Tongue (tissue), 2 donors: Measurements from ENCODE around the gene PUS10. TPM values are rescaled to one million over a fixed set of nuclear protein-coding genes. Genes with fewer than 3 reads are reported as not detected.
"Not testable (repeated sequence)": the region's sequence is repeated elsewhere in the genome, so short reads cannot be mapped to it uniquely, and the experiment has no call there.

Experiments used
- DNase-seq: peaks from one replicate; pipeline ENCODE4 v3.0.0-alpha.2; 2015
- total RNA-seq: library from RNA; depleted of rRNA; stranded (reverse); fragments of >200 nt; gene quantifications from one replicate; pipeline ENCODE4 v1.2.3, GENCODE V29; 2014

PUS10 gene
- total RNA-seq, 1 donor from 2014 or later = 8.2 TPM

DNA sequence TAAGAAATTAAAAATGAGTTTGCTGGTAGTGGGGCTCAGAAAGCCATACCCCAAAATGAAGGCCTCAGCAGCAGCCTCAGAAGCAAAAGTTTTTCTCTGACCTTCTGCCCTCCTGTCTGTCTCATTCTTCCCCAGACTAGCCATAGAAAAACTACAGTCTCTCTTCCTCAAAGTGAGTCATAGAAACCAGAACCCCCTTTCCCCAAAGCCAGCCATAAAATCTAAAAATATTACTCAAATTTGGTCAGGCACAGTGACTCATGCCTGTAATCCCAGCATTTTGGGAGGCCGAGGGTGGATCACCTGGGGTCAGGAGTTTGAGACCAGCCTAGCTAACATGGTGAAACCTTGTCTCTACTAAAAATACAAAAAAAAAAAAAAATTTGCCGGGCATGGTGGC is 5.8 kb downstream of the PUS10 start:
- DNase-seq = not testable (repeated sequence)

- DNase-seq = no peak
Measured at GRCh38 chr2:61011678-61012077, 6.4 kb downstream of the PUS10 start.

GRCh38 chr2:61009355-61009754 is 8.7 kb downstream of the PUS10 start:
- DNase-seq = no peak

- DNase-seq = no peak
Measured at GRCh38 chr2:61006486-61007105, 11.5 kb downstream of the PUS10 start.

DNA sequence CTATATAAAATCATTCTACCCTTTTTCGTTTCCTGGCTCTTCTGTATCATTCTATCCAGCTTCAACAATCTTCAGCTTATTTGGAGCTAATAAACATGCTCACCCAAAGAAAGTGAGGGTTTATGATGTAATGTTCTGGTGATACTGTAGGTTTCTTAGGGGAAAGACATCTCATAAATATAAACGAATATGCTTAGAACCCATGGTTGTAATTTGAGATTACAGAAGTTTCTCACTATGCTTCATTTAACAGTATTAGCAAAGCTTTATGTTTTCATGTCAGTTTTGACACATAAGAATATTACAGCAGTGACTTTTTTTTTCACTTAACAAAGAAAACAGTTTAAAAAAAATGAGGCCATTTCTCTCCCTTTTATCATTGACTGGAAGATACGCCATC is 12.3 kb downstream of the PUS10 start:
- DNase-seq = no peak

DNA sequence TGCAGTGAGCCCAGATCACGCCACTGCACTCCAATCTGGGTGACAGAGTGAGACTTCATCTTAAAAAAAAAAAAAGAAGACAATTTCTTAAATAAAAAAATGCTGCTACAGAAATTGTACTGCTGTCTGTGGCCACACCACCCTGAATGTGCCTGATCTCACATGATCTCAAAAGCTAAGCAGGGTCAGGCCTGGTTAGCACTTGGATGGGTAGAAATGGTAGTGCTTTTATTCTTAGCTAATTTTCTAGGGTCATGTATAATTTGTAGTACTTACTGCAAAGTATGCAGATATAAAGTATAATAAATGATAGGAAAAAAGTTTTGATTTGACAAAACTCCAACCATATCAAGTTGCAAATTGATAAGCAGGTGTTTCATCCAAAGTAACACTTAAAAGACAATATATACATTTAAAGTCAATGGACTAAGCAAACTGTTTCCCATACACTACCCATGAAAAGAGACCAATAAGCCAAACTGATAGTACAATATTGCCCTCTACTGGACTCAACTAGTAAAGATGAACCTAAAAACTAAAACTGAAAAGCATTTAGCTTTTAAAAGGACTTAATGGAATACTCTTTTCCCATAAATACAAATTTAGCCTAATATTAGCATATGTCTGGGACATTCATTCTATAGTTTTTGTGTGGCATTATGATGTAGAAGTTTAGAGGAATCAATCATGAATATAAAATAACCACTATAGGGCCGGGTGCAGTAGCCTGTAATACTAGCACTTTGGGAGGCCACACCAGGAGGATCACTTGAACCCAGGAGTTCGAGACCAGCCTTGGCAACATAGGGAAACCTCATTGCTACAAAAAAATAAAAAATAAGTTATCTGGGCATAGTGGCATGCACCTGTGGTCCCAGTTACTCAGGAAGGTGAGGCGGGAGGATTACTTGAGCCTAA is 19.2 kb downstream of the PUS10 start:
- peak; percentile 72 for DNase-seq

DNA sequence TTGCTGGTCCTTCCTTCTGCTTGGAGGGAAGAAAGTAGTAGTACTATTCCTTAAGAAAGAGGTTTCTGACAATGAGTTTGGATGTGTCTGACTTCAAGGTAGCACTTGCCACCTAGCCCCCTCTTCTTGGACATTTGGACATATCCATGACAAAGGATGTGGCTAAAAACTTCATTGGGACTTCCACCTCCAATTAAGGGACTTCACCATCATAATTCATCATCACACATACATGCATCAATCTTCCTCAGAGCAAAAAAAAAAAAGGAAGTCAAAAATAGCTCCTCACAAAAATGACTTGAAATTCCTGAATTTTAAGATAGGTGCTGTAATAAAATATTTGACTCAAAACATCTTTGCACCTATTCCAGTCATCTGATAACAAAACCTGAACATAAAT is 23.9 kb downstream of the PUS10 start:
- DNase-seq = no peak

DNA sequence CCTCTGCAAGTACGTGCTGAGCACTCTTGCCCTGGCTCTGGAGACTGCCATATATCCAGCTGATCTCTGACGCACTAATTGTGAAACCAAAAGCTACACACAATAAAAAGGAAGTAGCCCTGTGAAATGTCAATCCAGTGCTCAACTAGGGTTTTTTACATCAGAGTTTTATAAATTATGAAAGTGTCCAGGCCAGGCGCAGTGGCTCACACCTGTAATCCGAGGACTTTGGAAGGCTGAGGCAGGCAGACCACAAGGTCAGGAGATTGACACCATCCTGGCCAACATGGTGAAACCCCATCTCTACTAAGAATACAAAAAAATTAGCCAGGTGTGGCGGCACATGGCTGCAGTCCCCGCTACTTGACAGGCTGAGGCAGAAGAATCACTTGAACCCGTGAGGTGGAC is 25.1 kb downstream of the PUS10 start:
- peak; percentile 12 for DNase-seq

- DNase-seq = no peak
Measured at GRCh38 chr2:60991644-60992043, 26.4 kb downstream of the PUS10 start.

DNA sequence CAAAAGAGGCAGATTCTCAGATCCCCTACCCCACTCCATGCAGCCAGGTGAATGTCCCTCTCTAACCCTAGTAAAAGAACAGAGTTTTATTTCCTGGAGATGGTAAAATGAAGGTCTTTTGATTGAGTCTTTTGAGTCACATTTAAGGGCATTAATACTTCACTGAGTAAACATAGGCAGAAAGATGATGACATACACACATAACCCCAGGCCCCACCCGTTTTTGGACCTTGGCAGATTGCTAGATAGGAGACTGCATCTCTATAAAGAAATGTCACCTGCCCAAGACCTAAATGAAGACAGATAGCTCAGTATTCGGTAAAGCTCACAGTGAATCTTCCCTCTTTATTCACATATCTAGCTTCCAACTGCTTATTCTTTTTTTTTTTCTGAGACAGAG is 28.8 kb downstream of the PUS10 start:
- DNase-seq = no peak

GRCh38 chr2:60987656-60988055 is 30.4 kb downstream of the PUS10 start:
- not testable (repeated sequence) for DNase-seq

DNA sequence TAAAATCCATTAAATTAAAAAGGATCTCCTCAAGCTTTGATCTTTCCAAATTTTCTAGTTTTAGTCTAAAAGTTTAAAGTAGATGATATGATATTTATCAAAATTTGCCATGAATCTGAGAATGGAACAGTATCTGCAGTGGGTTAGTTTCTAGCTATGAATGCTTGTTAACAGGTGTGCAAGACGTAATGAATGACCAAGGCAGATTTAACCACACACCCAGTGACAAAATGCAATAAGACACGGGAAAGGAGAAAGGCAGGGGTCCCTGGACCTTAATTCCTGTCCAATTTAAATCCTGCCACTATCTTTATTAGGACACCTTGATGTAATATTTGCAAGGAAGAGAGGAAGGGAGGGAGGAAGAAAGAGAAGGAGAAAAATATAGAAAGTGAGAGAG is 31.0 kb downstream of the PUS10 start:
- DNase-seq = no peak

DNA sequence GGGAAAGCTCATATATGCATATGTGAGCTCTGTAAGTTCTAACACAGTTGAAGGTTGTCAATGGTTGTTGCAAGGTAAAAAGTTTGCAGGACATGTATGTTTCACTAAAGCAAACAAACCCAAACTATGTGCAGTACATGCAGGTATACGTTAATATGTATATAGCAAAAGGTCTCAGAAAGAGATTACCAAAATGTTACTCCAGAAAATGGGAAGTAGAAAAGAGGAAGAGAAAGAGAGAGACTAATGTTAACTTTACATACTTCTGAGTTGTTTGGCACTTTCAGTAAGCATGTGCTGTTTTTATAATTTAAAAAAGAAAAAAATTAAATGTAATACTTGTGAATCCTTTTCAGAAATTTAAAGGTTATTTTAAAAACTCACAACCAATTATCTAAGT is 33.3 kb downstream of the PUS10 start:
- no peak for DNase-seq

DNA sequence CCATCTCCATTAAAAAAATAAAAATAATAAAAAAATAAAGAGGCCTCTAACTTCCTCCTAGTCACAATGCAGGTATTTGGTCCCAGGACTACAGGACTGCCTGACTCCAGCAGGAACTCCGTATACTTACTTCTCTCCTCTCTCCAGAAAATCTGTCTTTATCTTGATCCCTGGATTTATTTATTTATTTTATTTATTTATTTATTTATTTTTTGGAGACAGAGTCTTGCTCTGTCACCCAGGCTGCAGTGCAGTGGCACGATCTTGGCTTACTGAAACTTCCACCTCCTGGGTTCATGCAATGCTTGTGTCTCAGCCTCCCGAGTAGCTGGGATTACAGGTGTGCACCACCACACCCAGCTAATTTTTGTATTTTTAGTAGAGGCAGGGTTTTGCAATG is 36.0 kb downstream of the PUS10 start:
- not testable (repeated sequence) for DNase-seq

GRCh38 chr2:60980071-60980815 is 37.8 kb downstream of the PUS10 start:
- no peak for DNase-seq

- no peak for DNase-seq
Measured at GRCh38 chr2:60979231-60979630, 38.8 kb downstream of the PUS10 start.

DNA sequence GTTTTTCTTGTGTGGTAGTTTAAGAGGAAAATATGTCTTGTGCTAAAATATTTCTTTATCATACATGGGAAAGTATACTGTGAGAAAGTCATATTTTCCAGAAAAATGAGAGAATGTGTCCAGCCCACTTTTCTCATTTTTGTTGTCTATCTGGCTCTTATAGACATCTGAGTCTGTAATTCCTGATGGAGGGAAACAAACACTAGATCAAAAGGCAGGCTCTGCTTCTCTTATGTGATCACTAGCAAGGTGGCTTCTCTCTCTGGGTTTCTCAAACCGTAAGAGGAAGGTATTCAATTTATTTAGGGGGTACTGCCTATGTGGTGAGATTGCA is 40.5 kb downstream of the PUS10 start:
- DNase-seq = no peak

GRCh38 chr2:60976875-60977561 is 41.0 kb downstream of the PUS10 start:
- no peak for DNase-seq

DNA sequence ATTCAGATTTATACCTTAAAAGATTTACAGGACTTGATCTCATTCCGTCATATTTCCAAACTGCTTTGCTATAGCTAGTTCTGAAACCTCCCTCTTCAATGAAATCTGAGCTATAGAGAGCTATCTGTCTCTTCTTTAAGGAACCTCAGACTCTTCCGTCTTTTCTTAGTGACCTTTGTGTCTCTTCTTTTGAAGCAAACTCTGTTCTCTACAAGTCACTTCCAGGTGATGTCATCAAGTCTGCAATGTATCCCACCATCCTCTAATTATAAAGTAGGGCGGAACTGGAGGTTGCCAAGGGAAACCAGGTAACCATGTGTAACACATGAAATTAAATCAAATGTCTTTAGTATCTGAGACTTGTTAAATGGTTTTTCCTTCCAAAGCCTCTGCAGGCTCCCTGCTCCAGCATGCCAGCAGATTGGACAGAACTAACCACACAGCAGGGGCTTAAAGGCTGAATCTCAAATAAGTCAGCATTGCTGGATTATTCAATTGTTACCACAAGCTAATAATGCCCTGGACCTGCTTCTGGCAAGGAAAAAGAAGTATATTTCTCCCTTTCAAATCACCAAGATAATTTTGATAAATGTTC is 41.7 kb downstream of the PUS10 start:
- no peak for DNase-seq

DNA sequence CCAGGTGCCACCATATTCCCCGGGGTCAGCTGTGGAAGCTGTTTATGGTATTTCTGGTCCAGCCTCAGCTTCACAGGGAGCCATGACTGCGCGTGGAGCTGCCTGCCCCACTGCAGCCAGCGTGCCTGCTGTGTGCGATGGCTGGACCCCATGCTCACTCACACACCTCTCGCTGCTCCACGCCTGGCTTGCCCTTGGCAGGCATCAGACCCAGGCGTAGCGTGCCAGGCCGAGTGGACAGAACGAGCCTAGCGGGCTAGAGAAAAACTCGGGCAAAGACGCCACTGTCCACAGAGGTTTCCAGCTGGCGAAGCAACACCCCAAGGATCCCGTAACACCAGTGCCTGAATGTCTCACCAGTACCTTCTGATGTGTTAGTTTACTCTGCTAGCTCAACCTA is 43.4 kb downstream of the PUS10 start:
- DNase-seq = no peak

DNA sequence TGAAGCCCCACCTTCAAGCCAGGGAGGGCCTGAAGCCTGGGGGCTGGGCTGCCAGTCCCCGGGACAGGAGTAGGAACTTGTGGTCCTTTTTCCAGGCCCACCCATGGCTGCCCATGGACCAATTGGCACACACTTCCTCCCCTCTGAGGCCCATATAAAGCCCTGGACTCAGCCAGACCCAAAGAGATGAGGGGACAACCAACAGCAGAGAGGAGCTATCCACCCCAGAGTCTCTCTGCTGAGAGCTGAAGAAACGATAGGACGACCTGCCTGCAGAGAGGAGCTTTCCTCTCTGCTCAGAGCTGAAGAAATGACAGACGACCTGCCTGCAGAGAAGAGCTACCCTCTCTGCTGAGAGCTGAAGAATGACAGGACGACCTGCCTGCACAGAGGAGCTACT is 44.4 kb downstream of the PUS10 start:
- no peak for DNase-seq
